RWPE1 (cell line): Measurements from ENCODE around the gene NPC1.

ENCODE experiments used
- CTCF ChIA-PET: fragments of 350-600 bp; sonication (Branson Sonifier 250); formaldehyde crosslinking; extraction: SDS; loops from one replicate; lab custom pipeline; 2021; lab: Yijun Ruan, JAX
- POLR2A ChIA-PET: fragments of 400-600 bp; formaldehyde crosslinking; extraction: SDS; loops from one replicate; lab custom pipeline; 2020; ENCODE audit warnings: antibody characterized with exemption; ENCODE audit not compliant: low non-redundant PET; lab: Yijun Ruan, JAX
- DNase-seq: peaks from one replicate; pipeline ENCODE4 v3.0.0; 2012; ENCODE audit warnings: low spot score
- H3K27ac ChIP-seq: fragments of 450-650 bp; 2 replicates; pipeline ENCODE4 v1.5.1; 2017
- CTCF ChIP-seq: fragments of 450-650 bp; conservative IDR thresholded peaks from 2 replicates; pipeline ENCODE4 v1.5.1; 2017; ENCODE audit warnings: low read depth, mild to moderate bottlenecking

Gene NPC1

GRCh38 chr18:23612434-23613090 lies 26.3 kb upstream of the NPC1 start:
- POLR2A ChIA-PET: no interaction called here
- DNase-seq: no peak
- no peak overlapping the region for H3K27ac ChIP-seq
- TF ChIP-seq CTCF: no peak
- CTCF ChIA-PET: interaction anchor here (0.6 to 2.1 kb wide), 2 partner anchors 9 to 229 kb away, joined by 3 to 8 read pairs; no protein-coding TSS in a partner anchor

GRCh38 chr18:23609390-23610023 lies 23.2 kb upstream of the NPC1 start:
- CTCF ChIA-PET: no interaction called here
- TF ChIP-seq CTCF: no peak
- POLR2A ChIA-PET: no interaction called here
- DNase-seq: no peak
- H3K27ac ChIP-seq: no peak overlapping the region

- CTCF ChIA-PET: no interaction called here
- POLR2A ChIA-PET: no interaction called here
- DNase-seq: no peak
- H3K27ac ChIP-seq: no peak overlapping the region
- TF ChIP-seq CTCF: no peak
These were observed 21.9 kb upstream of the NPC1 start for GRCh38 chr18:23608211-23608610.

GRCh38 chr18:23605941-23606340 lies 19.6 kb upstream of the NPC1 start:
- DNase-seq: no peak
- TF ChIP-seq CTCF: no peak
- CTCF ChIA-PET: interaction anchor here (0.6 kb wide), 1 partner anchor 15 kb away, joined by 3 read pairs; no protein-coding TSS in a partner anchor
- POLR2A ChIA-PET: no interaction called here
- H3K27ac ChIP-seq: no peak overlapping the region

- no peak overlapping the region for H3K27ac ChIP-seq
- DNase-seq: no peak
- no peak for TF ChIP-seq CTCF
- POLR2A ChIA-PET: no interaction called here
- CTCF ChIA-PET: no interaction called here
These were observed 13.5 kb upstream of the NPC1 start for GRCh38 chr18:23599809-23600208.

- ChIA-PET CTCF (interaction anchor here (0.7 kb wide), 1 partner anchor 198 kb away, joined by 6 read pairs; no protein-coding TSS in a partner anchor), POLR2A (no interaction called here)
- no peak overlapping the region for H3K27ac ChIP-seq
- no peak for TF ChIP-seq CTCF
- no peak for DNase-seq
These were observed 9.9 kb upstream of the NPC1 start for GRCh38 chr18:23596183-23596582.
